Gastrocnemius medialis (tissue), 4 donors: ENCODE measurements around the gene SHISA3.

Source experiments
- CTCF ChIP-seq, 5 experiments: fragments of 450-650 bp in 3 of 5; fragments of 200-600 bp in 2 of 5; sonication (generic) in 2 of 5; IDR thresholded peaks in 4 of 5; conservative IDR thresholded peaks in 1 of 5; 1 replicate in 4 of 5; 2 replicates in 1 of 5; pipeline ENCODE4 v1.5.1; 2016 to 2019; ENCODE audit warnings: antibody characterized with exemption in 5 of 5, mild to moderate bottlenecking in 3 of 5, moderate library complexity in 3 of 5
- POLR2A ChIP-seq, 2 donors: fragments of 450-650 bp; IDR thresholded peaks; one replicate each; pipeline ENCODE4 v1.6.1; 2017; ENCODE audit warnings: antibody characterized with exemption in 2 of 2, mild to moderate bottlenecking in 2 of 2, moderate library complexity in 2 of 2

- TF ChIP-seq CTCF (IDR thresholded peaks at IDR 0.05 in 4 of 5, conservative IDR thresholded peaks at IDR 0.05 in 1 of 5) (no peak), POLR2A (IDR thresholded peaks at IDR 0.05) (no peak)
These were observed at the start of gene SHISA3 for GRCh38 chr4:42396752-42397634.
